ENCODE results near the gene KIF7.

Gene KIF7

DNA sequence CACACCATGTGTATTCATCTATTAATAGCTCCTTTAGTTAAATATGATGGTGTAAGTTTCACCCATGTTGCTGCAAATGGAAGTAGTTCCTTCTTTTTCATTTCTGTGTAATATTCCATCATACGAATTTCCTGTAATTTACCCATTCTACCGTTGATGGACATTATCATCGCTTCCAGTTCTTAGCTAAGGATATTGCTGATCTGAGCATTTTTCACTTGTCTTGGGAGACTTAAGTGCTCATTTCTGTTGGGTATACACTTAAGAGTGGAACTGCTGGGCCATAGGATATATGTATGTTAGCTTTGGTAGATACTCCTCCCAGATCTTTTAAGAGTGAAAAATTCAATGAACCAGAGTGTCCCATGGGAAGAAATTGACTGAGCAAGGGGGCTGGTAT, 12.9 kb upstream of the KIF7 start:
- no peak for DNase-seq

DNA sequence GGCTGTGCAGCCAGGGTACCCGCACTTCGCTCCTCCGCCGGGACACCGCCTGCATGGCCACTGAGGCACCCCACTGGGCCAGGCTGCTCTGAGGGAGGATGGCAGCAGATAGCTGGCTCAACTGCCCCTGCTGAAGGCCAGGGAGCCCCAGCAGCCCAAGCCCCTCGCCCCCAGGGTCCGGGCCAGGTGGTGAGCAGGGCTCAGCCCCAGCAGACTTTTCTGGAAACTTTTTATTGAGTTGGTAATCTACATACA, 12.4 kb upstream of the KIF7 start:
- DNase-seq, result no peak

DNA sequence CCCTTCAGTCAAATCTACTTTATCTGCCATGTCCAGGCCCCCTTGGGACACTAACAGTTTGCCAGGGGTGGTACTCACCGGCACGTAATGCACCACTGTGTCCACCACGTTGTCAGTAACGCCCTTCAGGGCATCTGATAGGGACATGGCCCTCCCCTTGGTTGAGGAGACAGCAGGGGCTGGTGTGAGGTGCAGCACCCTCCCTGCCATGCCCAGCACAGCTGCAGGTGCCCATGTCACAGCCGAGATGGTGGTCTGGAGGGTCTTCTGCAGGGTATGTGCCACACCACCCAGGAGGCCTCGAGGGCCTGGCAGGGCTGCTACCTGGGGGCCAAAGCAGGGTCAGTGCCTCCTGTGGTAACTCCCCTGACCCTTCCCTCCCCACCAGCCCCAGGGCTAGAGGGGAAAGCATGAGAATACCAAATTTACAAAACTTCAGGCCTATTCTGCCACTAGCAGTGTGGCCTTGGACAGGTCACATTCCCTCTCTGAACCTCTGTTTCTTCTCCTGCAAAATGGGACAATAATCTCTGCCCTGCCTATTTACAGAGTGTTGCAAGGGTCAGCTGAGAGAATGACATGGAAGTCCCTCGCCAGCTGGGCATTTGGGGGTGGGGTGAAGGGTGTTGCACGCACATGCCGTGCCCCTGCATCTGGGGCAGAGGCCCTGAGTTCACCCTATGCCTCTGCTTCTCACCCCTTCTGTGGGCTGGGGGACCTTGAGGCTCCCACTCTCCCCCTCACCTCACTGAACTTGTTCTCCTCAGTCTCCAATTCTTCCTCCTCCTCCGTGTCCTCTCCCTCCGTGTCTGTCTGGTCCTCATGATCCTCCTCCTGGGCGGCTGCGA, 11.8 kb upstream of the KIF7 start:
- DNase-seq, result no peak

DNA sequence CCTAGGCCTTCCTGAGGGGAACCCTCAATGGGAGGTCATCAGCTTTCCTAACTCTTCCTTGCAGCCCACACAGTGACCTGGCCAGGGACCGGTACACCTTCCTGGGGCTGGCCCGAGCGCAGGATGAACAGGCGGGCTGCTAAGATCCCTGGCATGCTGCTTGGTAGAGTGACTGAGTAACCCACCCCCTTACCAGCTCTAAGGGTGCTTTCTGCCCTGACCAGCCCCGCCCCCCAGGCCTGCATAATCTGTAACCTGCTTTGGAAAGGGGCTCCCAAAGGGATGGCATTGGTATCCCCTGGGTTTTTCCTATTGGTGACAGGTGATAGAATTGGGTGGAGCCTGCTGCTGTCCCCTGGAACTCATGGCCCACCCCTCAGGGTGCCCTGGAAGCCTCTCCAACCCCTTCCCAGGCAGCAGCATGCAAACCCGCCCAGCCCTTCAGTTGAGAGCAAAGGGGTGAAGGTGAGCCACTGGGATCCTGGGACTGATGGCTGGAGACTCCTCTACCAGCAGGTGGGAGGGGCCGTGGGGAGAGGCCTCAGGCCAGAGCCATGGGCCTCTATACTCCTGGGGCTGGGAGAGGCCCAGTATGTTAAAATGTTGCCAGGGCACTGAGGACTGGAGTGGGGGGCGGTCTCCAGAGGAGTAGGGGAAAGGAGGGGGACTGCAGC, 11.1 kb upstream of the KIF7 start:
- DNase-seq, result no peak

DNA sequence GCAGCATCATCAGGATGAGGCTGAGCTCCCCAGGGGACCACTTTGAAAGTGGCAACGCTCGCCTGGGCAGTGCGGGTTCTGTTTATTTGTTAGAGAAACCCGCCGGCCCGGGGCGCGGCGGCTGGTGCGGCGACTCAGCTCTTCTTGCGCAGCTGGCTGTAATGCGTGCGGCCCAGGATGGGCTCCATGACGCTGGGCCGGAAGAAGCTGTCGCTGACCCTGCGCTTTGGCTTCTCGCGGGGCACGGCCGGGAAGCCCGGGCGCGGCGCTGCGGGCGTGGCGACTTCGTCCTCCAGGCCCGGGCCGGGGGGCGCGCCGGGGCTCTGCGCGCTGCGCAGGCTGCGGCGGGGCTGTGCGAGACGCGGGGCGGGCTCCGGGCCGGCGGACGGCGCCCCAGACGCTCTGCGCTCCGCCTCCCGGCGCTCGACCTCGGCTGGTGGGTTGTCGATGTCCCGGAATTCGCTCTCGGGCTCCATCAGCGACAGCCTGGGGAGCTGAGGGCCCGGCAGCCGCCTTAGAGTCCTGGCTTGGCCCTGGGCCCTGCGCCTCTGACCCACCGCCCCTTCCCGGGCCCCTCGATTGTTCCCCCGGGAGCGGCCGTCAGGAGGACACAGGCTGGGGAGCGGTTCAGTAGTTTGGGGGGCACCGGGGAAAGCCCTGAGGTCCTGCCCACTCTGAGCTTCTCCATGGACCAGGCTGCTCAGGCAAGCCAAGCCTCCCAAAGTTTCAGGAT, 10.3 kb upstream of the KIF7 start:
- no peak for DNase-seq

GRCh38 chr15:89664441-89665350, 9.4 kb upstream of the KIF7 start:
- DNase-seq, result no peak

GRCh38 chr15:89662893-89663626, 7.8 kb upstream of the KIF7 start:
- no peak for DNase-seq

GRCh38 chr15:89660556-89660955, 5.3 kb upstream of the KIF7 start:
- DNase-seq, result no peak

DNA sequence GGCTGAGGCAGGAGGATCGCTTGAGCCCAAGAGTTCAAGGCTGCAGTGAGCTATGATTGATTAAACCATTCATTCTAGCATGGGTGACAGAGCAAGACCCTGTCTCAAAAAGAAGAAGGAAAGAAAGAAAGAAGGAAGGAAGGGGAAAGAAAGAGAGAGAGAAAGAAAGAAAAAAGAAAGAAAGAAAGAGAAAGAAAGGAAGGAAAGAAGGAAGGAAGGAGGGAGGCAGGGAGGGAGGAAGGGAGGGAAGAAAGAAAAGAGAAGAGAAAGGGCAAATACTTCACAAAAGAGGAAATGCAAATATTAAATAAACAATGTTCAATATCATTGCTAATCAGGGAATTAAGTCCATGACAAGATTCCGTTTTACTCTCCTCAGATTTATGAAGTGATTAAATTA, 4.0 kb upstream of the KIF7 start:
- no peak for DNase-seq

DNA sequence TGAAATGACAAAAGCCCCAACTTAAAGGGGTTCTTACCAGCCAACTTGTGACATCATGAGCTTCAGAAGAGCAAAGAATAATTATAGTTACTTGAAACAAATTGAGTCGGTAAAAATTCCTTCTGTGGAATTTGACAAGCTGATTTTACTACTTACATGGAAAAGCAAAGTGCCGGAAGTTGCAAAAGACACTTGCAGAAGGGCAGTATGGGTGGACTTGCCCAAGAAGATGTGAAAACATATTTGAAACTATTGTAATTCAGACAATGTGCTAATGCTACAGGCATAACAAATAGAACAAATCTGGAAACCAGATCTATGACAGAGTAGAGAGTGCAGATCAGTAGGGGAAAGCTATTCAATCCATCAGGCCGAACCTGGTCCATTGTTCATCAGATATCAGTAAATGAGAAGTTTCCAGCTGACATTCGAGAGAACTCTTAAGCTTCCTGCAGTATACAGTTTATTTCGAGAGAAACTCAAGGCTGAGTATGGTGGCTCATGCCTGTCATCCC, 2.5 kb upstream of the KIF7 start:
- no peak for DNase-seq

DNA sequence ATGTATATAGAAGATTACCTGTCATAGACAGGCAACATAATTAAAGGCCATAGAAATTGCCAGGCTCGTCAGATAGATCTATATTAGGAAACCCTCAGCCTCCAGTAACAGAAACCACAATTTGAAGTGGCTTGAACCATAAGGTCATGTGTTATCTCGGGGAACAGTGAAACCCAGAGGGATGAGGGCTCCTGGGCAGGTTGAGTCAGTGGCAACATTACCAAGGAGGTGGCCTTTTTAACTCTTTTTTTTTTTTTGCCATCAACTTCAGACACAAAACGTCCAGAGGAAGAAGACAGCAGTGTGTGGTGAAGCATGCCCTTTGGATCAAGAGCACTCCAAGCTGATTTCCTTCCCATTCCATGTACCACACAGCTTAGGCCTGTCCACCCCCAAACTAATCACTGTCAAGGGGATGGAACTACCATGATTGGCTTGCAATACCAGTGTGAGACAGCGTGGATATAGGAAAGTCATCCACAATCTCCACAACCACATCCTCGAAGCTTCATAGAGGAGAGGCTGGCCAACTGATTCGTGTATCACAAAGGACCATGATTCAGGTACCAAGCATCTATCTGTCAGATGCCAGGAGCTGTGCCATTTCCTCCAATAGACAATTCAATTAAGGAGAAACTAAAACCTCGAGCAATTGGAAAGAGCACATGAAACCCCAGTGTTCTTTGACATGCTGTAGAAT, 999 bp upstream of the KIF7 start:
- no peak for DNase-seq

DNA sequence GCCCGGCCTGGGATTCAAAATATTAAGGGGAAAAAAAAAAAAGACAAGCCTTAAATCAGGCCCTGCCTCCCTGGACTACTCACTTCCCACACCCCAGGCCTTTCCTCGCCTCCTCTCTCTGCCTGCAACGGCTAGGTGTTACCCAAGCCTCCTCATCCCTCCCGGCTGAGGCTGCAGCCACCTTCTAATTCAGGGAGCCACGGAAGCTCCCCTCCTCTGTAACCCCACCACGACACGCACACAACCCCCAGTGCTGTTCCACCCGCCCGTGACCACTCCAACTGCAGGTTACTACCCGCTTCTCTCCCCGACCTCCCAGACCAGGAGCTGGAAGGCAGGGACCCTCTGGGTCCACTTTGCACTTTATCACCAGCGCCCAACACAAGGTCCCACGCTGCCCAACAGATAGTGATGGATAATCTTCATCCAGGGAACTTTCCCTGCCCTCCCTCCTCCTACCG, 936 bp downstream of the KIF7 start:
- DNase-seq, result no peak

- DNase-seq, result no peak
Observed at GRCh38 chr15:89653578-89653977, 1.7 kb downstream of the KIF7 start.

GRCh38 chr15:89652666-89653065, 2.6 kb downstream of the KIF7 start:
- DNase-seq, result no peak

- no peak for DNase-seq
Observed at GRCh38 chr15:89652131-89652530, 3.1 kb downstream of the KIF7 start.

- DNase-seq, result no peak
Observed at GRCh38 chr15:89649716-89650115, 5.6 kb downstream of the KIF7 start.

GRCh38 chr15:89649013-89649625, 6.1 kb downstream of the KIF7 start:
- DNase-seq, result no peak

GRCh38 chr15:89648106-89649012, 6.9 kb downstream of the KIF7 start:
- DNase-seq, result no peak

GRCh38 chr15:89647191-89647851, 7.9 kb downstream of the KIF7 start:
- DNase-seq, result peak; percentile 45
